Measurements from ENCODE around the gene TRIM31. TPM values are rescaled to one million over a fixed set of nuclear protein-coding genes. Genes with fewer than 3 reads are reported as not detected.

TRIM31 gene
- total RNA-seq, 1 donor from 2014 or later, result not detected

GRCh38 chr6:30130179-30130679 lies 17.3 kb upstream of the TRIM31 start:
- no peaks in the 10 kb centered on the region for H3K36me3 ChIP-seq (ENCODE audit: insufficient read depth, low read length)
- peaks cover 72% of the 10 kb centered on the region for H3K27me3 ChIP-seq (ENCODE audit: insufficient read depth, low read length)
- no peak overlapping the region for H3K27ac ChIP-seq (ENCODE audit: low read depth, low read length)
- Mint-ChIP-seq H3K4me3 (ENCODE audit: unreplicated experiment) (no peak overlapping the region), H3K27me3 (ENCODE audit: low read depth, unreplicated experiment) (peaks cover 72% of the 10 kb centered on the region), H3K4me1 (ENCODE audit: low read depth, unreplicated experiment) (no peaks in the 10 kb centered on the region), H3K9me3 (ENCODE audit: unreplicated experiment) (no peaks in the 10 kb centered on the region), H3K27ac (ENCODE audit: unreplicated experiment) (no peak overlapping the region), H3K36me3 (ENCODE audit: low read depth, unreplicated experiment) (no peaks in the 10 kb centered on the region)
- H3K9me3 ChIP-seq (ENCODE audit: insufficient read depth, low read depth, low read length), result no peaks in the 10 kb centered on the region
- no peak overlapping the region for H2AFZ ChIP-seq (ENCODE audit: low read depth, low read length)
- TF ChIP-seq EZH2 (IDR thresholded peaks at IDR 0.05; ENCODE audit: insufficient read depth, low read length), result no peak
- no peak for TF ChIP-seq CTCF (IDR thresholded peaks at IDR 0.05; ENCODE audit: insufficient read depth, low read depth, low read length)
- H3K9ac ChIP-seq (ENCODE audit: low read length), result no peak overlapping the region
- H3K4me3 ChIP-seq (ENCODE audit: insufficient read depth, low read depth, low read length), result no peak overlapping the region
- no peaks in the 10 kb centered on the region for H3K79me2 ChIP-seq (ENCODE audit: insufficient read depth, low read length)
- FAIRE-seq (no peak), DNase-seq (ENCODE audit: low read depth) (no peak)
- no peaks in the 10 kb centered on the region for H3K4me1 ChIP-seq (ENCODE audit: insufficient read depth, low read length)
- no peaks in the 10 kb centered on the region for H4K20me1 ChIP-seq (ENCODE audit: insufficient read depth, low read length)
- H3K4me2 ChIP-seq (ENCODE audit: low read length), result no peak overlapping the region

GRCh38 chr6:30129265-30130178 lies 16.6 kb upstream of the TRIM31 start:
- H3K4me1 Mint-ChIP-seq (ENCODE audit: low read depth, unreplicated experiment), result no peaks in the 10 kb centered on the region
- no peak overlapping the region for H3K4me3 Mint-ChIP-seq (ENCODE audit: unreplicated experiment)
- no peak overlapping the region for H3K27ac Mint-ChIP-seq (ENCODE audit: unreplicated experiment)
- no peak for DNase-seq (ENCODE audit: low read depth)
- no peak for FAIRE-seq
- Histone ChIP-seq H3K27me3 (ENCODE audit: insufficient read depth, low read length) (peaks cover 74% of the 10 kb centered on the region), H4K20me1 (ENCODE audit: insufficient read depth, low read length) (no peaks in the 10 kb centered on the region), H2AFZ (ENCODE audit: low read depth, low read length) (no peak overlapping the region), H3K79me2 (ENCODE audit: insufficient read depth, low read length) (no peaks in the 10 kb centered on the region), H3K27ac (ENCODE audit: low read depth, low read length) (no peak overlapping the region), H3K9me3 (ENCODE audit: insufficient read depth, low read depth, low read length) (no peaks in the 10 kb centered on the region), H3K36me3 (ENCODE audit: insufficient read depth, low read length) (no peaks in the 10 kb centered on the region), H3K4me2 (ENCODE audit: low read length) (no peak overlapping the region), H3K4me3 (ENCODE audit: insufficient read depth, low read depth, low read length) (no peak overlapping the region), H3K9ac (ENCODE audit: low read length) (no peak overlapping the region), H3K4me1 (ENCODE audit: insufficient read depth, low read length) (no peaks in the 10 kb centered on the region)
- H3K9me3 Mint-ChIP-seq (ENCODE audit: unreplicated experiment), result no peaks in the 10 kb centered on the region
- peaks cover 74% of the 10 kb centered on the region for H3K27me3 Mint-ChIP-seq (ENCODE audit: low read depth, unreplicated experiment)
- no peaks in the 10 kb centered on the region for H3K36me3 Mint-ChIP-seq (ENCODE audit: low read depth, unreplicated experiment)
- TF ChIP-seq CTCF (IDR thresholded peaks at IDR 0.05; ENCODE audit: insufficient read depth, low read depth, low read length) (no peak), EZH2 (IDR thresholded peaks at IDR 0.05; ENCODE audit: insufficient read depth, low read length) (no peak)

Measured in astrocyte (in vitro differentiated cells and primary cell).